ENCODE data around the gene UROC1. TPM values are rescaled to one million over a fixed set of nuclear protein-coding genes. Genes with fewer than 3 reads are reported as not detected.

Gene UROC1
- not detected in 2 replicates for polyA plus RNA-seq (2012; rRNA removed)
- polyA plus RNA-seq (2012; cell fraction: cytosol; rRNA removed): not detected in 2 replicates
- 0.05 TPM in 1 of 2 replicates, not detected in the other for polyA plus RNA-seq (2012; cell fraction: nucleus; rRNA removed)

- peaks cover 0 to 10% of the 10 kb centered on the region in 2 experiments; a peak in 1 of 4 replicates for H3K4me1 ChIP-seq (ENCODE audit: control insufficient read depth in 1 of 2, insufficient read depth in 2 of 2, low read depth in 1 of 2, low read length in 1 of 2)
- no peaks in the 10 kb centered on the region for H3K9me2 ChIP-seq
- H2AFZ ChIP-seq (ENCODE audit: low read depth): no peak within 1 kb of the TSS
- no peaks in the 10 kb centered on the region for H3F3A ChIP-seq (replicated peaks; ENCODE audit: insufficient read depth)
- ChIA-PET CTCF (interaction anchor here (0.6 to 1.5 kb wide), 4 partner anchors 7 to 1030 kb away, joined by 3 to 5 read pairs (median 4); no protein-coding TSS in a partner anchor), POLR2A (no interaction called here)
- no peaks in the 10 kb centered on the region for H3K27me3 ChIP-seq (ENCODE audit: insufficient read depth)
- WGBS (ENCODE audit: low lambda C conversion rate): 70% methylated on average over 2 of the region's 16 CpGs
- no peaks in the 10 kb centered on the region for H3K36me3 ChIP-seq (replicated peaks in 1 of 2; ENCODE audit: control insufficient read depth in 1 of 2, insufficient read depth in 2 of 2, low read length in 1 of 2)
- no peaks in the 10 kb centered on the region for H3K9me3 ChIP-seq
- DNase-seq: no peak
- no peaks in the 10 kb centered on the region for H3K79me2 ChIP-seq (ENCODE audit: insufficient read depth)
- H4K20me1 ChIP-seq (ENCODE audit: insufficient read depth): no peaks in the 10 kb centered on the region
- TF ChIP-seq RXRA (IDR thresholded peaks at IDR 0.05; ENCODE audit: borderline replicate concordance, low read depth) (no peak), USF2 (IDR thresholded peaks at IDR 0.05; ENCODE audit: borderline replicate concordance, low read depth, low read length) (no peak), FOXJ3 (CRISPR knock-in tag; IDR thresholded peaks at IDR 0.05) (no peak), SMC3 (IDR thresholded peaks at IDR 0.05; ENCODE audit: low read depth, low read length) (no peak), ELF1 (IDR thresholded peaks at IDR 0.05) (no peak), NFIC (IDR thresholded peaks at IDR 0.05; ENCODE audit: borderline replicate concordance) (no peak), JUND (IDR thresholded peaks at IDR 0.05) (no peak), FOXM1 (IDR thresholded peaks at IDR 0.05; ENCODE audit: low read depth) (no peak), GABPA (IDR thresholded peaks at IDR 0.05; ENCODE audit: low read depth) (no peak), FOSL2 (IDR thresholded peaks at IDR 0.05; ENCODE audit: borderline replicate concordance, low read depth) (no peak), IRF3 (IDR thresholded peaks at IDR 0.05; ENCODE audit: low read depth, low read length) (no peak), REST (IDR thresholded peaks at IDR 0.05; ENCODE audit: low read depth, low read length) (no peak), SIN3A (IDR thresholded peaks at IDR 0.05; ENCODE audit: borderline replicate concordance, low read depth, low read length) (no peak), RFX5 (IDR thresholded peaks at IDR 0.05; ENCODE audit: low read length) (no peak), MXI1 (IDR thresholded peaks at IDR 0.05; ENCODE audit: low read depth, low read length) (no peak), RAD21 (IDR thresholded peaks at IDR 0.05; ENCODE audit: low read length) (no peak)
- H3K4me2 ChIP-seq: no peak within 1 kb of the TSS
- no peak within 1 kb of the TSS for H3K27ac ChIP-seq (ENCODE audit: low read depth in 2 of 2, low read length in 1 of 2)
- no peak within 1 kb of the TSS for H3K4me3 ChIP-seq (ENCODE audit: low read depth in 2 of 2, low read length in 1 of 2)
- H3K9ac ChIP-seq: no peak within 1 kb of the TSS
These were observed at the start of gene UROC1 for GRCh38 chr3:126517291-126517951. Gene UROC1 (minus strand): TSS chr3:126517773. CDS start chr3:126517719, 54 bp downstream.
